Measurements from ENCODE around the gene CS. TPM values are rescaled to one million over a fixed set of nuclear protein-coding genes. Genes with fewer than 3 reads are reported as not detected.

The CS gene
- total and polyA plus RNA-seq, 2 of the 4 experiments (the other 2 are of a cell fraction), result 139 to 146 TPM

DNA sequence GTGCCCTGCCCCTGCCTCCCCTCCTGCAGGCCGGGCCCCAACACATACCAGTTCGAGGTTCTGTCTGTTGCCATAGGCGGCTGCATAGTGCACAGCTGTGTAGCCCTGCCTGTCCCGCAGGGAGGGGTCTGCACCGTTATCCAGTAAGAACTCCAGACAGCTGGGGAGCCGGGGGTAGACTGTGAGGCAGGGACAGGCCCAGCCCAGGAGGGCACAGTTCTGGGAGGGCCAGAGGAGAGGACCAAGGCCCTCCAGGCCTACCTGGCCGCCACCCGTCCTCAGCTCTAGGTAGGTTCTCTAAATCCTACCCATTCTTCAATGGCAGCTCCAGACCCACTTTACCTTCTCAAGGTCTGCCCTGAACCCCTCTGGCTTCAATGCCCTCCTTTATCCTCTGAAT, 51.4 kb downstream of the CS start:
- Histone ChIP-seq H2AFZ (replicated peaks; ENCODE audit: low read length, poor library complexity) (no peak overlapping the region), H2AK9ac (replicated peaks; ENCODE audit: low read depth, low read length, poor library complexity) (no peak overlapping the region), H2BK15ac (ENCODE audit: low read depth, low read length) (no peak overlapping the region), H3K27ac (ENCODE audit: insufficient read depth, low read length) (no peak overlapping the region), H3K56ac (ENCODE audit: extremely low read depth, insufficient read depth, low read length) (no peak overlapping the region), H3K23ac (ENCODE audit: low read depth, low read length) (no peak overlapping the region), H4K8ac (ENCODE audit: low read depth in 2 of 2, low read length in 2 of 2) (no peak overlapping the region), H3K27me3 (ENCODE audit: control insufficient read depth, insufficient read depth, low read length) (no peaks in the 10 kb centered on the region), H4K20me1 (ENCODE audit: insufficient read depth, low read length) (peaks cover 29% of the 10 kb centered on the region), H3K4me3 (ENCODE audit: insufficient read depth, low read depth, low read length) (no peak overlapping the region), H3K14ac (replicated peaks; ENCODE audit: low read depth, low read length) (no peak overlapping the region), H3K9me3 (ENCODE audit: control insufficient read depth, insufficient read depth, low read length) (no peaks in the 10 kb centered on the region), H3K36me3 (ENCODE audit: control insufficient read depth, insufficient read depth, low read length) (peaks cover 76% of the 10 kb centered on the region), H2BK20ac (ENCODE audit: low read depth, low read length) (no peak overlapping the region), H4K5ac (ENCODE audit: low read depth, low read length) (no peak overlapping the region), H2BK5ac (ENCODE audit: low read depth, low read length, poor library complexity, severe bottlenecking) (no peak overlapping the region), H3K9me1 (ENCODE audit: insufficient read depth, low read length) (peaks cover 9% of the 10 kb centered on the region; the same call in 1 of the 2 replicates), H3K18ac (ENCODE audit: low read depth, low read length) (no peak overlapping the region), H3K4me1 (ENCODE audit: control insufficient read depth, insufficient read depth, low read length) (peaks cover 6% of the 10 kb centered on the region), H3K9ac (ENCODE audit: low read depth, low read length) (no peak overlapping the region), H3K4me2 (ENCODE audit: low read depth, low read length) (no peak overlapping the region), H3K4ac (ENCODE audit: low read depth, low read length) (no peak overlapping the region), H3K79me1 (ENCODE audit: low read depth in 1 of 2, low read length in 2 of 2) (peaks cover 26 to 62% of the 10 kb centered on the region in 2 experiments), H4K91ac (ENCODE audit: insufficient read depth, low read depth, low read length) (no peak overlapping the region), H2AK5ac (ENCODE audit: low read depth, low read length) (no peak overlapping the region), H2BK120ac (ENCODE audit: low read depth, low read length) (no peak overlapping the region)
- POLR2A ChIA-PET (ENCODE audit: unreplicated experiment), result interaction anchor here (0.5 kb wide), 1 partner anchor 9 kb away, joined by 3 read pairs; no protein-coding TSS in a partner anchor
- intact Hi-C loops (cut with micrococcal nuclease), result no loop called here
- CTCF ChIA-PET, result no interaction called here
- DNase-seq (no peak), ATAC-seq (ENCODE audit: low read depth) (no peak)
- BruUV-seq (replicated peaks), result no TSS peak
- in situ Hi-C loops (cut with MboI; ENCODE audit: low sequenced_read_pairs), result no loop called here
- 100% methylated on average over 1 of the region's 8 CpGs; no CpG with 5 or more reads in 1 of the 2 experiments for WGBS, 2 experiments (ENCODE audit: extremely low coverage in 2 of 2, insufficient read length in 1 of 2)
- no peak for TF ChIP-seq MAZ (IDR thresholded peaks at IDR 0.05; ENCODE audit: borderline replicate concordance, low read depth, low read length)
- no peak for TF ChIP-seq SMC3 (IDR thresholded peaks at IDR 0.05; ENCODE audit: low read depth, low read length)
- TF ChIP-seq CEBPB (IDR thresholded peaks at IDR 0.05; ENCODE audit: low read depth, low read length), result no peak
- TF ChIP-seq RFX5 (IDR thresholded peaks at IDR 0.05; ENCODE audit: low read depth, low read length), result no peak
- dilution Hi-C loops (cut with HindIII; ENCODE audit: low sequenced_read_pairs, unreplicated experiment), result no loop called here
